Neural crest cell (in vitro differentiated cells): ENCODE results near the gene TBC1D5. TPM values are rescaled to one million over a fixed set of nuclear protein-coding genes. Genes with fewer than 3 reads are reported as not detected.
"Not testable (repeated sequence)": the region's sequence is repeated elsewhere in the genome, so short reads cannot be mapped to it uniquely, and the experiment has no call there.

Experiments
- DNase-seq: peaks from one replicate; pipeline ENCODE4 v3.0.0; 2021; ENCODE audit warnings: low read depth, mixed read lengths, low spot score
- H3K27ac Mint-ChIP-seq: one replicate; pipeline ENCODE4 v1.8.0; 2021; ENCODE audit warnings: mild to moderate bottlenecking, mixed read lengths; ENCODE audit not compliant: unreplicated experiment
- H3K27me3 Mint-ChIP-seq: 2 replicates; pipeline ENCODE4 v1.8.0; 2021; ENCODE audit warnings: low read depth, mild to moderate bottlenecking, mixed read lengths
- H3K36me3 Mint-ChIP-seq: 2 replicates; pipeline ENCODE4 v1.8.0; 2021; ENCODE audit warnings: low read depth, mild to moderate bottlenecking, mixed read lengths
- H3K4me1 Mint-ChIP-seq: 2 replicates; pipeline ENCODE4 v1.8.0; 2021; ENCODE audit warnings: mixed read lengths
- H3K4me3 Mint-ChIP-seq: one replicate; pipeline ENCODE4 v1.8.0; 2021; ENCODE audit warnings: mild to moderate bottlenecking, mixed read lengths
- H3K9me3 Mint-ChIP-seq: 2 replicates; pipeline ENCODE4 v1.8.0; 2021; ENCODE audit warnings: mixed read lengths
- total RNA-seq: library from RNA; stranded (reverse); gene quantifications from 2 replicates; pipeline ENCODE4 v1.2.1, GENCODE V29; 2021
- TF ChIP-seq, protein P1 (sequence below): fragments of 200-600 bp; sonication (generic); conservative IDR thresholded peaks from 2 replicates; pipeline ENCODE4 v1.5.0; 2021; ENCODE audit warnings: antibody characterized with exemption, mild to moderate bottlenecking

Gene TBC1D5
- total RNA-seq, 1 donor from 2014 or later = 51.2 TPM

DNA sequence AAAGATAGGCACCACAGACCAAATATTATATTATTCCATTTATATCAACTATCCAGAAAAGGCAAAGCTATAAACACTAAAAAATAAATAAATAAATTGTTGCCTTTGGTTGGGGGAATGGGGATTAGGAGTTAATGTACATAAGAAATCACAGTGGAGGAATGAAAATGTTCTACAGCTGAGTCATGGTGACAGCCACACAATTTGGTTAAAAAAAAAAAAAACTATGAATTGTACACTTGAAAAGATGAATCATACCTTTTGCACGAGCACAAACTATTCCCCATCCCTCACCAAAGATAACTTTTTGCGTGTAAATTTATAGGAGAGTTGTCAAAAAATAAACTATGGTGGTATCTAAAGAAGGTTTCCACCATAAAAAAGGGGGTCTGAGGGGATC is 103.2 kb downstream of the TBC1D5 start:
- Mint-ChIP-seq H3K27ac (no peak overlapping the region), H3K36me3 (peaks cover 1% of the 10 kb centered on the region), H3K27me3 (no peaks in the 10 kb centered on the region), H3K9me3 (peaks cover 1% of the 10 kb centered on the region), H3K4me1 (peaks cover 13% of the 10 kb centered on the region), H3K4me3 (no peak overlapping the region)
- TF ChIP-seq, protein P1, sequence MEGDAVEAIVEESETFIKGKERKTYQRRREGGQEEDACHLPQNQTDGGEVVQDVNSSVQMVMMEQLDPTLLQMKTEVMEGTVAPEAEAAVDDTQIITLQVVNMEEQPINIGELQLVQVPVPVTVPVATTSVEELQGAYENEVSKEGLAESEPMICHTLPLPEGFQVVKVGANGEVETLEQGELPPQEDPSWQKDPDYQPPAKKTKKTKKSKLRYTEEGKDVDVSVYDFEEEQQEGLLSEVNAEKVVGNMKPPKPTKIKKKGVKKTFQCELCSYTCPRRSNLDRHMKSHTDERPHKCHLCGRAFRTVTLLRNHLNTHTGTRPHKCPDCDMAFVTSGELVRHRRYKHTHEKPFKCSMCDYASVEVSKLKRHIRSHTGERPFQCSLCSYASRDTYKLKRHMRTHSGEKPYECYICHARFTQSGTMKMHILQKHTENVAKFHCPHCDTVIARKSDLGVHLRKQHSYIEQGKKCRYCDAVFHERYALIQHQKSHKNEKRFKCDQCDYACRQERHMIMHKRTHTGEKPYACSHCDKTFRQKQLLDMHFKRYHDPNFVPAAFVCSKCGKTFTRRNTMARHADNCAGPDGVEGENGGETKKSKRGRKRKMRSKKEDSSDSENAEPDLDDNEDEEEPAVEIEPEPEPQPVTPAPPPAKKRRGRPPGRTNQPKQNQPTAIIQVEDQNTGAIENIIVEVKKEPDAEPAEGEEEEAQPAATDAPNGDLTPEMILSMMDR = no peak
- DNase-seq = no peak

DNA sequence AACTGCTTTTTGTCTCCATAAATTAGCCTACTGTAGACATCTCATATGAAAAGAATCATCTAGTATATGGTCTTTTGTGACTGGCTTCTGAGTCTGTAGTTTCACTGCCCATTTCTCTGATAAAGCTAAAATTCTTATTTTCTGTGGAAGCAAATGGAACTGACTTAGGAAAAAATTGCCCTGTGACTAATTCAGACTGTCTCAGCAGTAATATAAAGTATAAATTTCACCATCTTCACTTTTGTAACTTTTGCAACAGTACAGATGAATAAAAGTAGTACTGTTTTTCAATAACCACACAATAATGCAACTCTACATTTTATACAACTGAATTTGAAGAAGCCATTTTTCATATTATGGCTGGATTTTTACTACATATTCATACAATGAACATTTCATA is 104.1 kb downstream of the TBC1D5 start:
- H3K4me1 Mint-ChIP-seq = peaks cover 13% of the 10 kb centered on the region
- no peak overlapping the region for H3K27ac Mint-ChIP-seq
- TF ChIP-seq, protein P1 = no peak

DNA sequence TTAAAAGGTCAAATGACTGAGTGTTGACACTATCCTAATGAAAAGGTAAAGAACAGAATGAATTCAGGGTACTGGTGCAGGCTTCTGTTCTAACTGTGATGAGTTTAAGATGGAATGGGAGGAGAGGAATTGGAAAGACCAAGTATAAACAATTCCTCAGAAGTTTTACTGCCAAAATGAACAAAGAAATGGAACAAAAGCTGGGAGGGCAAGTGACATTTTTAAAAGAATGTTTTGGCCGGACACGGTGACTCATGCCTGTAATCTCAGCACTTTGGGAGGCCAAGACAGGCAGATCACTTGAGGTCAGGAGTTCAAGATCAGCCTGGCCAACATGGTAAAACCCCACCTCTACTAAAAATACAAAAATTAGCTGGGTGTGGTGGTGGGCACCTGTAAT is 106.8 kb downstream of the TBC1D5 start:
- H3K27me3 Mint-ChIP-seq, H3K27ac Mint-ChIP-seq, H3K9me3 Mint-ChIP-seq, DNase-seq, H3K36me3 Mint-ChIP-seq, H3K4me3 Mint-ChIP-seq: not testable (repeated sequence)
- H3K4me1 Mint-ChIP-seq = peaks cover 25% of the 10 kb centered on the region

More for the DNA sequence above, 104.1 kb downstream of the TBC1D5 start:
- H3K36me3 Mint-ChIP-seq = peaks cover 2% of the 10 kb centered on the region
- peaks cover 2% of the 10 kb centered on the region for H3K9me3 Mint-ChIP-seq
- no peaks in the 10 kb centered on the region for H3K27me3 Mint-ChIP-seq
- no peak for DNase-seq
- H3K4me3 Mint-ChIP-seq = no peak overlapping the region

DNA sequence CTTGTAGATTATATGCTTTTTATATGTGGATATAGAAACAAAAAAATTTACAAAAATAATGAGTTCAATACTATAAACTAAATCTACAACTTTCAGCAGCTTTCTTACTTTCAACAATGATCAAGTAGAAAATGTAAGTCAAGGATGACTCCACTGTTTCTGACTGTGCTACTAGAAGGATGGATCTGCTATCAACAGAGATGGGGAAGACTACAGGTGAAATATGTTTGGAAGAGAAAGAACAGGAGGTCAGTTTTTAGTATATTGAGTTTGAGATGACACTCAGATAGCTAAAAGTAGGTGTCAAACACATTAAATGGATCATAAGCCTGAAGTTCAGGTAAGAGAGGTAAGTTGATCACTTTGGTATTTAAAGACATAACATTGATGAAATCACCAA is 107.5 kb downstream of the TBC1D5 start:
- Mint-ChIP-seq H3K36me3 (peaks cover 2% of the 10 kb centered on the region), H3K4me1 (peaks cover 26% of the 10 kb centered on the region), H3K4me3 (no peak overlapping the region), H3K9me3 (peaks cover 2% of the 10 kb centered on the region), H3K27me3 (no peaks in the 10 kb centered on the region), H3K27ac (no peak overlapping the region)
- TF ChIP-seq, protein P1 = no peak
- DNase-seq = no peak

DNA sequence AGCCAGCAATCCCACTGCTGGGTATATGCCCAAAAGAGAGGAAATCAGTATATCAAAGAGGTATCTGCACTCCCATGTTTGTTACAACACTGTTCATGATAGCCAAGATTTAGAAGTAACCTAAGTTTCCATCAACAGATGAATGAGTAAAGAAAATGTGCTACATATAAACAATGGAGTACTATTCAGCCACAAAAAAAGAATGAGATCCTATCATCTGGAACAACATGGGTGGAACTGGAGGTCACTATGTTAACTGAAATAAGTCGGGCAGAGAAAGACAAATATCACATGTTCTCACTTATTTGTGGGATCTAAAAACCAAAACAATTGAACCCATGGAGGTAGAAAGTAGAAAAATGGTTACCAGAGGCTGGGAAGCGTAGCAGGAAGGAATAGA is 108.2 kb downstream of the TBC1D5 start:
- DNase-seq = no peak
- H3K27me3 Mint-ChIP-seq = no peaks in the 10 kb centered on the region
- H3K4me1 Mint-ChIP-seq = peaks cover 26% of the 10 kb centered on the region
- peaks cover 2% of the 10 kb centered on the region for H3K36me3 Mint-ChIP-seq
- peaks cover 2% of the 10 kb centered on the region for H3K9me3 Mint-ChIP-seq
- H3K27ac Mint-ChIP-seq = no peak overlapping the region
- TF ChIP-seq, protein P1 = no peak
- no peak overlapping the region for H3K4me3 Mint-ChIP-seq

DNA sequence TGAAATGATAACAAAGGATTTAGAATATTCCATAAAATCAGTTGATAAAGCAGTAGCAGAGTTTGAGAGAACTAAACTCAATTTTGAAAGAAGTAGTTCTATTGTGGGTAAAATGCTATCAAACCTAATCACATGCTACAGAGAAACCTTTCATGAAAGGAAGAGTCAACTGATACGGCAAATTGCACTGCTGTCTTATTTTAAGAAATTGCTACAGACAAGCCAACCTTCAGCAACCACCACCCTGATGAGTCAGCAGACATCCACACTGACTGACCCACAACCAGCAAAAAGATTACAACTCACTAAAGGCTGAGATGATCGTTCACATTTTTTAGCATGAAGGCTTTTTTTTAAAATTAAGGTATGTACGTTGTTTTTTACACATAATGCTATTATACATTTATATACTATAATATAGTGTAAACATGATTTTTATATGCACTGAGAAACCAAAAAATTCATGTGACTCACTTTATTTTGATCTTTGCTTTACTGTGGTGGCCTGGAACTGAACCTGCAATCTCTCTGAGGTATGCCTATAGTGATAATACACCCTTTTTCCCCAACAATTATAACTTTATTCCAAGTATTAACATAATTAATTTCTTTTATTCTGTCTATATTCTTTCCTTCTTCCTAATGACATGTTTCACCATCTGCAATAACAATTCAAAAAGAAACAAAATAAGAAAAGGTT is 109.9 kb downstream of the TBC1D5 start:
- H3K36me3 Mint-ChIP-seq = peaks cover 2% of the 10 kb centered on the region
- H3K27me3 Mint-ChIP-seq = no peaks in the 10 kb centered on the region
- TF ChIP-seq, protein P1 = no peak
- peaks cover 2% of the 10 kb centered on the region for H3K9me3 Mint-ChIP-seq
- DNase-seq = no peak
- no peak overlapping the region for H3K4me3 Mint-ChIP-seq
- no peak overlapping the region for H3K27ac Mint-ChIP-seq
- peaks cover 26% of the 10 kb centered on the region for H3K4me1 Mint-ChIP-seq
